ENCODE data around the gene COQ9.

The COQ9 gene

DNA sequence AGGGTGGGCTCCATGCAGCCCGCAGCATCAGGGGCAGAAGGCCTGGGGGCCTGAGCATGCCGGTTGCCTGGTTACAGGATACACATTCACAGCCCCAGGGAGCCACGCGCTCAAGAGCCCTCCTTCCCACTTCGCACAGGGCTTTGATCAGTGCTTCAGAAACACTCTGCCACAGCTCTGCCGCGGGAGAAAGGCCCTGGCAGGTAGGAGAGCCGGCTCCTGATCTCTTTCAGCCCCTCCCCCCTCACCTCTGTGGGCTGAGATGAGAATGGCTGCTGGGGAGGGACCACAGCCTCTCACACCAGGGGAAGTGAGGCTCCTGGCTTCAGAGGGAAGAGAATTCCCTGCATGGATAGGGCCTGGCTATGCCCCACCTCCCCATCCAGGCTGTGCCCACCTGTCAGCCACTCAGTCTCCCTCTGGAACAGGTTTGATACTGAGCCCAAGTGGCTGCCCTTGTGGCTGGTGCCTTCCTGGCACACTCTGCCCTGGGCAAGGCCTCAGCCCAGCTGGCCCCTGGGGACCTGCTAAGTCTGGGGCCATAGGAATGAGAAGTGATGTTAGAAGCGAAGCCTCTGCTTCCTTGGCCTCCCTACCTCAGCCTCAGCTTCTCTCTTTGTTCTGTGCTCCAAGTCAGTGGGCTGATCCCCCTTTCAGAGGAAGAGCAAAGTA lies 30.4 kb downstream of the COQ9 start:
- no peak for DNase-seq
- no peaks in the 10 kb centered on the region for H3K9me3 ChIP-seq (ENCODE audit: control insufficient read depth, low read length)

DNA sequence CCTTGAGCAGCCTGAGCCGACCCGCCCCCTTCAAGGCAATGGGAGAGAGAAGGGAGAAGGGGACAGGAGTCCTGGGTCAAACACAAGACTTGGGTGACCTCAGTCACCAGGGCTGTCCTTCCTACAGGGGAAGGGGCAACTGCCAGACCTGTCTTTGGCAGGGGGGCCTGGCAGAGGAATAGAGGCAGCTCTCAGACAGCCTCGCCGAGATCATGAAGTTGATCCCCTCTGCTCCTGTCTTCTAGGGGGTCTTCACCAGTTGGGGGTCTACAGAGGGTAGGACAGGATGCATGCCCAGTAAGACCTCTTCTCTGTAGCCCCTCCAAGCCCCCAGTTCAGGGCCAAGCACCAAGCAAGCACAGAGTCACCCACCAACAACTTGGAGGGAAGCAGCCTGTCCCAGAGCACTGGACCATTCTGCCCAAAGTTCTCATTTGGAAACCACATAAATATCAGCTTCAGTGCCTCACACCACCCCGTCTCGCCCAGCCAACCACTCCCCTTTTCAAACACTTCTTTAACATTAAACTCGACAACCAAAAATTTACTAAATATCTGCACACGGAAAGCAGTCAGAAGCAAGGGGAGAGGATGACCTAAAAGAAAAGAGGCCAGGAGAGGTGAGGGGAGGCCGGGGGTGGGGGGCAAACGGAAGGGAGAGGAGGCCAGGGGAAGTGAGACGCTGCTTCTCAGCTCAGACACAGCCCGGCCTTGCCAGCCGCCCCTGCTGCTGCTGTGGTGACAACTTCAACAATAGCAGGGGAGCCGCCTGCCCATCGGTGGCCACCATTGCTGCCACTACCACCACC lies 31.3 kb downstream of the COQ9 start:
- Histone ChIP-seq H3K27ac (ENCODE audit: insufficient read depth, low read length, poor library complexity, severe bottlenecking) (no peak overlapping the region), H3K27me3 (replicated peaks; ENCODE audit: control insufficient read depth, insufficient read depth, low read length, poor library complexity, severe bottlenecking) (no peaks in the 10 kb centered on the region), H3K4me1 (ENCODE audit: control insufficient read depth, insufficient read depth, low read length, poor library complexity, severe bottlenecking) (peaks cover 10% of the 10 kb centered on the region), H3K36me3 (ENCODE audit: control insufficient read depth, insufficient read depth, low read length) (no peaks in the 10 kb centered on the region), H3K4me3 (ENCODE audit: insufficient read depth, low read depth, low read length, poor library complexity, severe bottlenecking) (no peak overlapping the region), H3K9me3 (ENCODE audit: control insufficient read depth, low read length) (no peaks in the 10 kb centered on the region)
- DNase-seq = no peak

More for the DNA sequence above, 30.4 kb downstream of the COQ9 start:
- Histone ChIP-seq H3K27ac (ENCODE audit: insufficient read depth, low read length, poor library complexity, severe bottlenecking) (no peak overlapping the region), H3K4me1 (ENCODE audit: control insufficient read depth, insufficient read depth, low read length, poor library complexity, severe bottlenecking) (peaks cover 10% of the 10 kb centered on the region), H3K36me3 (ENCODE audit: control insufficient read depth, insufficient read depth, low read length) (peaks cover 1% of the 10 kb centered on the region), H3K4me3 (ENCODE audit: insufficient read depth, low read depth, low read length, poor library complexity, severe bottlenecking) (no peak overlapping the region), H3K27me3 (replicated peaks; ENCODE audit: control insufficient read depth, insufficient read depth, low read length, poor library complexity, severe bottlenecking) (no peaks in the 10 kb centered on the region)

DNA sequence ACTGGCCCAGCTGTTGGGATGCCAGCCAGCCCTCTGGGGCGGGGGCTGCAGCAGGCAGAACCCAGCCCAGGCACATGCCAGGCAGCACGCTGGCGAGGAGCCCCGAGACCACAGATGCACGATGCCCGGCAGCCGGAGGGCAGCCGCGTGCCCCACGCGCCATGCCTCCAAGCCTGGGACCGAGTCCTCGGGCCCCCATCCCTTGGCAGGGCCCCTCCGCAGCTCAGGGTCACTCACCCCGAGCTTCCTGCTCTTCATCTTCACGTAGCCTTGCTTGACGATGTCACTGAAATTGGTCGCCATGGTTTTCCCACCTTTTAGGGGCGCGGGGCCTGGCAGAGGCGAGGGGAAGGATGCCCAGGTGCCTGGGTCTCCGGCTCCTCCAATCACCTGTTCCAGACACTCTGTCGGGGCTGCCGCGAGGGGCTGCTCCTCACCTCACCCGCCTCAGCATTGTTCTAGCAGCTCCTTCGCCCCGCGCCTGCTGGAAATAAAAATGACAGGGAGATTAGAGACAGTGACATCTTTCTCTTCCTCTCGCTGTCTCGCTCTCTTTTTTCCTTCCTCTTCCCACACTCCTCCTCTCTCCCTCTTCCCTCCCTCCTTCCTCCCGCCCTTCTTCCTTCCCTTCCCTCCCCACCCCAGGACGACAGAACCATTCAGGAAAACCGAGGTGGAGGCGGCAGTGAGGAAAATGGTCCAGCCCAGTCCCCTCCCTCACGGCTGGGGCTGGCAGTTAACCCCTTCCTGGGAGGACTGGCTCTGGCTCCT lies 32.1 kb downstream of the COQ9 start:
- Histone ChIP-seq H3K27me3 (replicated peaks; ENCODE audit: control insufficient read depth, insufficient read depth, low read length, poor library complexity, severe bottlenecking) (no peaks in the 10 kb centered on the region), H3K27ac (ENCODE audit: insufficient read depth, low read length, poor library complexity, severe bottlenecking) (no peak overlapping the region), H3K4me3 (ENCODE audit: insufficient read depth, low read depth, low read length, poor library complexity, severe bottlenecking) (no peak overlapping the region), H3K36me3 (ENCODE audit: control insufficient read depth, insufficient read depth, low read length) (no peaks in the 10 kb centered on the region), H3K4me1 (ENCODE audit: control insufficient read depth, insufficient read depth, low read length, poor library complexity, severe bottlenecking) (peaks cover 10% of the 10 kb centered on the region), H3K9me3 (ENCODE audit: control insufficient read depth, low read length) (no peaks in the 10 kb centered on the region)
- DNase-seq = no peak

DNA sequence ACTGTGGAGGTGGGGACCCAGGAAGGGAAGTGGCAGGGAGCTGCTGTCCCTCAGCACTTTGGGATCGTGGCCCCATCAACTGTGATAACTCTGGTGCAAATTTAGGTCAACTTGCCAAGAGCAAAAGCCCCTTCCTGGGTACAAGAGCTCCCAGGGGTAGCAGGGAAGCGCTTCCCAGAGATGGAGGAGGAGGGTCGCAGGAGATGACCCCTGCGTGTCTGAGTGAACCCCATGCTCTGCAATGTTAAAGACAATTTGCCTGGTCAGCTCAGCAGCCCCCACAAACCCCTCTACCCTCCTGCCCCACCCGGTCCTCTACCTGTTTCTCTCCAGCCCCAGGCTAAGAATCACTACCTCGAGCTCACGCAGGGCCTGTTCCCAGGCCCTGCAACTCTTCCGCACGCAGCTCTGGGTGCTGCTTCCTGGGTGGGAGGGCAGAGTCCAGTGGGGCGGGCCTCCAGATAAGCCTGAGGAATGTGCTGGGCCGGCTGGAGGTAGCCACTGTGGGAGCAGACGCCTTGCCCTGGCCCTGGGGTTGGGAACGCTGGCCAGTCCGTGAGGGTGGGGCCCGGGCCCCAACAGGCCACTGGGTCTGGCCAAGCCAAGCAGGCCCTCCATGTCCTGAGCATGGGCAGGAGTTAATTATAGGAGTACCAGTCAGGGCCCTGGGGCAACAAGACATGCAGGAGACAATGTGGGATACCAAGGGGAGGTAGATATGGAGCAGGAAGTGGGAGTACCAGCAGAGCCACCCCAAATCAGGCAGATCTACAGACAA lies 32.9 kb downstream of the COQ9 start:
- no peak for DNase-seq
- no peaks in the 10 kb centered on the region for H3K9me3 ChIP-seq (ENCODE audit: control insufficient read depth, low read length)
- H3K4me3 ChIP-seq (ENCODE audit: insufficient read depth, low read depth, low read length, poor library complexity, severe bottlenecking) = no peak overlapping the region
- no peaks in the 10 kb centered on the region for H3K36me3 ChIP-seq (ENCODE audit: control insufficient read depth, insufficient read depth, low read length)
- no peaks in the 10 kb centered on the region for H3K27me3 ChIP-seq (replicated peaks; ENCODE audit: control insufficient read depth, insufficient read depth, low read length, poor library complexity, severe bottlenecking)
- H3K4me1 ChIP-seq (ENCODE audit: control insufficient read depth, insufficient read depth, low read length, poor library complexity, severe bottlenecking) = peaks cover 10% of the 10 kb centered on the region
- H3K27ac ChIP-seq (ENCODE audit: insufficient read depth, low read length, poor library complexity, severe bottlenecking) = no peak overlapping the region

DNA sequence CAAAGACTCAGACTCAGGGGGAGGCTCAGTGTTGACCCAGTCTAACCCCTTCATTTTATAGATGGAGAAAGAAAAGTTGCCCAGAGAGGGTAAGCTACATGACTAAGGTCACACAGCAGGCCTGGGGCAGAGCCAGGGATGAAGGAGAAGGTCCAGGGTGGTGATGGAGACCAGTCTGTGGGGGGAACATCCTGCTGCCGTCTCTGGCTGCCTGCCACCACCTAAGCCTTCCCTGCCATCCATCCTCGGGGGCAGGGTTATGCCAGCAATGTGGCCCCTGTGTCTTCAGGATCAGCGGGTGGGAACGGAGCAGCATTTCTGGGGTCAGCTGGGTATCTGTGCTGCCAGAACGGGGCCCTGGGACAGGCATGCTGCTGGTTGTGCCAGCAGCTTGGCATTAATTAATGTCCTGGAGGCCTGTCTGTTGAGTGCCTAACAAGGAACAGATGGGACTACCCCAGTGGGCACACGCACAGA lies 33.5 kb downstream of the COQ9 start:
- no peaks in the 10 kb centered on the region for H3K27me3 ChIP-seq (replicated peaks; ENCODE audit: control insufficient read depth, insufficient read depth, low read length, poor library complexity, severe bottlenecking)
- H3K36me3 ChIP-seq (ENCODE audit: control insufficient read depth, insufficient read depth, low read length) = no peaks in the 10 kb centered on the region
- no peak overlapping the region for H3K27ac ChIP-seq (ENCODE audit: insufficient read depth, low read length, poor library complexity, severe bottlenecking)
- DNase-seq = no peak
- no peak overlapping the region for H3K4me3 ChIP-seq (ENCODE audit: insufficient read depth, low read depth, low read length, poor library complexity, severe bottlenecking)
- peaks cover 10% of the 10 kb centered on the region for H3K4me1 ChIP-seq (ENCODE audit: control insufficient read depth, insufficient read depth, low read length, poor library complexity, severe bottlenecking)
- no peaks in the 10 kb centered on the region for H3K9me3 ChIP-seq (ENCODE audit: control insufficient read depth, low read length)

DNA sequence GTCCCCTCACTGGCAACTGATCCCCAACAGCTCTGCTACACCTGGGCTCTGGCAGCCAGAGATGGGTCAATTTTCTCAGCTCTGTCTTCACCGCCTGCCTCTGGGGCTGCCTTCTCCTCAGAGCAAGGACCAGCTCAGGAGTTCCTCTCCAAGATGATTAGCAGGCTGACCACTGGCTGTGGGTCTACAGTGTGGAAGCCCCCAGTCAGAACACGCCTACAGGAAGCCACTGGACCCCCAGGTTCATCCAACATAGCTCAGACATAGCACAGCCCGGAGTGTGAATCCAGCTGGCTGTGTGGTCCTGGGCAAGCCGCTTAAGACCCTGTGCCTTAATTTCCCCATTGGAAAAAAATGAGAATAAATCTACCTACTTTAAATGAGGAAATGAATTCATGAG lies 34.1 kb downstream of the COQ9 start:
- H3K27me3 ChIP-seq (replicated peaks; ENCODE audit: control insufficient read depth, insufficient read depth, low read length, poor library complexity, severe bottlenecking) = no peaks in the 10 kb centered on the region
- H3K36me3 ChIP-seq (ENCODE audit: control insufficient read depth, insufficient read depth, low read length) = no peaks in the 10 kb centered on the region
- peaks cover 7% of the 10 kb centered on the region for H3K4me1 ChIP-seq (ENCODE audit: control insufficient read depth, insufficient read depth, low read length, poor library complexity, severe bottlenecking)
- H3K4me3 ChIP-seq (ENCODE audit: insufficient read depth, low read depth, low read length, poor library complexity, severe bottlenecking) = no peak overlapping the region
- H3K9me3 ChIP-seq (ENCODE audit: control insufficient read depth, low read length) = no peaks in the 10 kb centered on the region
- H3K27ac ChIP-seq (ENCODE audit: insufficient read depth, low read length, poor library complexity, severe bottlenecking) = no peak overlapping the region
- DNase-seq = no peak

DNA sequence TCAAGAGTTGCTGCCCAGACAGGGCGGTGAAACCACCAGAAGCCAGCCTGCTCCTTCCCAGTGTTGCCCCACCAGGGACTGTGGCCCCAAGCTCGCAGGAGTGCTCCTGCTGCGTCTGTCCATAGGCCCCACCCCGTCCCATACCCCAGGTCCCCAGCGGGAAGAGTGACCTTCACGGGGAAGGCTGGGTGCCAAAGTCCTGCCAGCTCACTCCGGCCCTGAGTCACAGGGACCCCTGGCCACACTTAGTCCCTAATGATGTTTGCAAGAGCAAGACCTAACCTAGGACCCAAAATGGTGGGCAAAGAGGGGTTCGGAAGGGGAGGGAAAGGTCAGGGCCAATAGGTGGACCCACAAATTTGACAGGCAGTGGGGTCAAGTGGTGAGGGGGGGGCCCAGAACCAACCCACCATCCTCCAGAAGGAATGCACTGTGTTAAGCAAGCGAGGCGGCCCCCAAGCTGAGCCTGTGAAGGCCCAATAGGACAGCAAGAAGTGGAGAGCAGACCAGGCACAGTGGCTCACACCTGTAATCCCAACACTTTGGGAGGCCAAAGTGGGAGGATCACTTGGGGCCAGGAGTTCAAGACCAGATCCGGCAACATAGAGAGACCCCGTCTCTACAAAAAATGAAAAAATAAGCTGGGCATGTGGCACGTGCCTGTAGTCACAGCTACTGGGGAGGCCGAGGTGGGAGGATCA lies 35.7 kb downstream of the COQ9 start:
- H3K4me1 ChIP-seq (ENCODE audit: control insufficient read depth, insufficient read depth, low read length, poor library complexity, severe bottlenecking) = peaks cover 8% of the 10 kb centered on the region
- H3K27me3 ChIP-seq (replicated peaks; ENCODE audit: control insufficient read depth, insufficient read depth, low read length, poor library complexity, severe bottlenecking) = no peaks in the 10 kb centered on the region
- DNase-seq = no peak
- H3K36me3 ChIP-seq (ENCODE audit: control insufficient read depth, insufficient read depth, low read length) = no peaks in the 10 kb centered on the region
- H3K9me3 ChIP-seq (ENCODE audit: control insufficient read depth, low read length) = no peaks in the 10 kb centered on the region
- no peak overlapping the region for H3K4me3 ChIP-seq (ENCODE audit: insufficient read depth, low read depth, low read length, poor library complexity, severe bottlenecking)
- no peak overlapping the region for H3K27ac ChIP-seq (ENCODE audit: insufficient read depth, low read length, poor library complexity, severe bottlenecking)

DNA sequence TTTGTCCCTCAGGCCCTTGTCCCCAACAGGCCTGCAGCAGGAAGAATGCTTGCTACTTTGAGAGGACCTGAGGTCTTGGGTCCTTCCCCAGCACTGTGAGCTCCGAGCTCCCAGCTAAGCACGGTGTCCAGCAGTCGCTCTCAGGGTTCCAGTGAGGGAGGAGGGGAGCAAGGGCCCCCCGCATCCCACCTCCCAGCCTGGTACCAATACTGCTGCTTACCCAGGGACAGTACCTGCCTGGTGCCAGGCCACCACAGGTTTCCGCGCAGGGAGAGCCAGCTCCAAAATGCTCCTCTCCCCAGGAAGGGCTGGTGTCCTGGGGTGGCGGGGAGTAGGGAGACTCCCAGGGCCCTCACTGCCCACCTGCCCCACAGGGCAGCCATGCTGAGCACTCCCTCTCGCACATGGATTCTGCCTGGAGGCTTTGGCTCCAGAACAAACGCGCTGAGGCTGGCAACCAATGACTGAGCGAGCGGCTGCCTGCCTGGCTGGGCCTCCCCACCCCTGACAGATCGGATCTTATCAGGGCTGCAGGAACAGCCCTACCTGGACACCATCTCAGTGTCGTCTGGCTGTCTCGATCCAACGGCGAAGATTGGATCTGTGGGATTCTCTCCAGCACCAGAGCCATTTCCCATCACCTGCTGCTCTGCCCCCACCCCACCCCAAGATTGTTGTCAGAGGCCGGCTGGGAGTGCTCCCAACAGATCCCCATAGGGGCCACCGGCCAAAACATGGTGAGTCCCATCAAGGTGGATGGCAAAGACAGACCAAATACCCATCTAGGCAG lies 36.6 kb downstream of the COQ9 start:
- Histone ChIP-seq H3K4me3 (ENCODE audit: insufficient read depth, low read depth, low read length, poor library complexity, severe bottlenecking) (no peak overlapping the region), H3K36me3 (ENCODE audit: control insufficient read depth, insufficient read depth, low read length) (no peaks in the 10 kb centered on the region), H3K27me3 (replicated peaks; ENCODE audit: control insufficient read depth, insufficient read depth, low read length, poor library complexity, severe bottlenecking) (no peaks in the 10 kb centered on the region), H3K9me3 (ENCODE audit: control insufficient read depth, low read length) (no peaks in the 10 kb centered on the region), H3K27ac (ENCODE audit: insufficient read depth, low read length, poor library complexity, severe bottlenecking) (no peak overlapping the region), H3K4me1 (ENCODE audit: control insufficient read depth, insufficient read depth, low read length, poor library complexity, severe bottlenecking) (peaks cover 8% of the 10 kb centered on the region)
- no peak for DNase-seq
